ENCODE results near the gene RSPH6A.

RSPH6A gene

GRCh38 chr19:45852145-45852750 lies 37.1 kb upstream of the RSPH6A start:
- H3K4me2 ChIP-seq (ENCODE audit: low read depth, low read length, poor library complexity, severe bottlenecking) = no peak overlapping the region
- TF ChIP-seq EZH2phosphoT487 (conservative IDR thresholded peaks at IDR 0.05; ENCODE audit: low read length) = no peak
- no peak for TF ChIP-seq CTCF (IDR thresholded peaks at IDR 0.05; ENCODE audit: insufficient read depth, low read length, poor library complexity, severe bottlenecking)

GRCh38 chr19:45848922-45849321 lies 33.8 kb upstream of the RSPH6A start:
- Histone ChIP-seq H3K9me2 (replicated peaks; ENCODE audit: insufficient read depth, low read length) (no peaks in the 10 kb centered on the region), H3K27ac (ENCODE audit: low read depth, low read length) (no peak overlapping the region), H3K79me2 (ENCODE audit: insufficient read depth, low read length) (no peaks in the 10 kb centered on the region), H3K4me3 (ENCODE audit: insufficient read depth, low read length, poor library complexity, severe bottlenecking) (no peak overlapping the region), H3K27me3 (ENCODE audit: low read length) (no peaks in the 10 kb centered on the region), H4K20me1 (ENCODE audit: low read depth, low read length) (no peaks in the 10 kb centered on the region), H3K9ac (ENCODE audit: low read length) (no peak overlapping the region), H2AFZ (ENCODE audit: low read depth, low read length, severe bottlenecking) (no peak overlapping the region), H3K9me3 (ENCODE audit: insufficient read depth, low read length) (no peaks in the 10 kb centered on the region), H3K4me2 (ENCODE audit: low read depth, low read length, poor library complexity, severe bottlenecking) (no peak overlapping the region), H3K36me3 (ENCODE audit: low read length) (peaks cover 25% of the 10 kb centered on the region), H3F3A (ENCODE audit: insufficient read depth) (no peaks in the 10 kb centered on the region)
- no peak for TF ChIP-seq EZH2phosphoT487 (conservative IDR thresholded peaks at IDR 0.05; ENCODE audit: low read length)
- TF ChIP-seq CTCF (IDR thresholded peaks at IDR 0.05; ENCODE audit: insufficient read depth, low read length, poor library complexity, severe bottlenecking) = no peak

More at GRCh38 chr19:45852145-45852750, 37.1 kb upstream of the RSPH6A start:
- H3K79me2 ChIP-seq (ENCODE audit: insufficient read depth, low read length) = peaks cover 19% of the 10 kb centered on the region
- H3K36me3 ChIP-seq (ENCODE audit: low read length) = peaks cover 10% of the 10 kb centered on the region; the same call in 1 of the 2 replicates
- H3F3A ChIP-seq (ENCODE audit: insufficient read depth) = 0 out of 2 replicates have a peak, but pooled peaks cover 3% of the 10 kb centered on the region
- no peaks in the 10 kb centered on the region for H3K27me3 ChIP-seq (ENCODE audit: low read length)
- H3K4me3 ChIP-seq (ENCODE audit: insufficient read depth, low read length, poor library complexity, severe bottlenecking) = no peak overlapping the region
- H3K27ac ChIP-seq (ENCODE audit: low read depth, low read length) = no peak overlapping the region
- no peaks in the 10 kb centered on the region for H3K9me3 ChIP-seq (ENCODE audit: insufficient read depth, low read length)
- H3K9me2 ChIP-seq (replicated peaks; ENCODE audit: insufficient read depth, low read length) = no peaks in the 10 kb centered on the region
- no peak overlapping the region for H3K9ac ChIP-seq (ENCODE audit: low read length)
- no peaks in the 10 kb centered on the region for H4K20me1 ChIP-seq (ENCODE audit: low read depth, low read length)
- H2AFZ ChIP-seq (ENCODE audit: low read depth, low read length, severe bottlenecking) = no peak overlapping the region

- TF ChIP-seq CTCF (IDR thresholded peaks at IDR 0.05; ENCODE audit: insufficient read depth, low read length, poor library complexity, severe bottlenecking) (no peak), EZH2phosphoT487 (conservative IDR thresholded peaks at IDR 0.05; ENCODE audit: low read length) (no peak)
- Histone ChIP-seq H3K36me3 (ENCODE audit: low read length) (peaks cover 27% of the 10 kb centered on the region), H3K27ac (ENCODE audit: low read depth, low read length) (no peak overlapping the region)
Measured at GRCh38 chr19:45847663-45848062, 32.6 kb upstream of the RSPH6A start.

More at GRCh38 chr19:45847663-45848062, 32.6 kb upstream of the RSPH6A start:
- H3F3A ChIP-seq (ENCODE audit: insufficient read depth) = no peaks in the 10 kb centered on the region
- H3K9me2 ChIP-seq (replicated peaks; ENCODE audit: insufficient read depth, low read length) = no peaks in the 10 kb centered on the region
- H3K4me2 ChIP-seq (ENCODE audit: low read depth, low read length, poor library complexity, severe bottlenecking) = no peak overlapping the region
- H3K9ac ChIP-seq (ENCODE audit: low read length) = no peak overlapping the region
- H2AFZ ChIP-seq (ENCODE audit: low read depth, low read length, severe bottlenecking) = no peak overlapping the region
- no peaks in the 10 kb centered on the region for H4K20me1 ChIP-seq (ENCODE audit: low read depth, low read length)
- no peaks in the 10 kb centered on the region for H3K79me2 ChIP-seq (ENCODE audit: insufficient read depth, low read length)
- H3K9me3 ChIP-seq (ENCODE audit: insufficient read depth, low read length) = no peaks in the 10 kb centered on the region
- H3K27me3 ChIP-seq (ENCODE audit: low read length) = no peaks in the 10 kb centered on the region
- no peak overlapping the region for H3K4me3 ChIP-seq (ENCODE audit: insufficient read depth, low read length, poor library complexity, severe bottlenecking)
